IPS-18a (cell line): ENCODE data around the gene SEBOX.

ENCODE experiments used
- H3K27ac ChIP-seq: one replicate; pipeline ENCODE4 v1.5.1; 2013; ENCODE audit warnings: low read length
- H3K27me3 ChIP-seq: one replicate; pipeline ENCODE4 v1.6.1; 2013; ENCODE audit warnings: mild to moderate bottlenecking, low read length; ENCODE audit not compliant: control insufficient read depth, insufficient read depth
- H3K36me3 ChIP-seq: one replicate; pipeline ENCODE4 v1.6.1; 2013; ENCODE audit warnings: low read depth, low read length; ENCODE audit not compliant: control insufficient read depth
- H3K4me1 ChIP-seq: one replicate; pipeline ENCODE4 v1.6.1; 2013; ENCODE audit warnings: low read depth, low read length; ENCODE audit not compliant: control insufficient read depth
- H3K4me3 ChIP-seq: one replicate; pipeline ENCODE4 v1.5.1; 2013; ENCODE audit warnings: low read length
- H3K9ac ChIP-seq: one replicate; pipeline ENCODE4 v1.6.1; 2013; ENCODE audit warnings: mild to moderate bottlenecking, low read length, moderate library complexity
- H3K9me3 ChIP-seq: one replicate; pipeline ENCODE4 v1.6.1; 2013; ENCODE audit warnings: low read depth, low read length; ENCODE audit not compliant: control insufficient read depth

SEBOX gene, protein sequence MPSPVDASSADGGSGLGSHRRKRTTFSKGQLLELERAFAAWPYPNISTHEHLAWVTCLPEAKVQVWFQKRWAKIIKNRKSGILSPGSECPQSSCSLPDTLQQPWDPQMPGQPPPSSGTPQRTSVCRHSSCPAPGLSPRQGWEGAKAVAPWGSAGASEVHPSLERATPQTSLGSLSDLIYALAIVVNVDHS

DNA sequence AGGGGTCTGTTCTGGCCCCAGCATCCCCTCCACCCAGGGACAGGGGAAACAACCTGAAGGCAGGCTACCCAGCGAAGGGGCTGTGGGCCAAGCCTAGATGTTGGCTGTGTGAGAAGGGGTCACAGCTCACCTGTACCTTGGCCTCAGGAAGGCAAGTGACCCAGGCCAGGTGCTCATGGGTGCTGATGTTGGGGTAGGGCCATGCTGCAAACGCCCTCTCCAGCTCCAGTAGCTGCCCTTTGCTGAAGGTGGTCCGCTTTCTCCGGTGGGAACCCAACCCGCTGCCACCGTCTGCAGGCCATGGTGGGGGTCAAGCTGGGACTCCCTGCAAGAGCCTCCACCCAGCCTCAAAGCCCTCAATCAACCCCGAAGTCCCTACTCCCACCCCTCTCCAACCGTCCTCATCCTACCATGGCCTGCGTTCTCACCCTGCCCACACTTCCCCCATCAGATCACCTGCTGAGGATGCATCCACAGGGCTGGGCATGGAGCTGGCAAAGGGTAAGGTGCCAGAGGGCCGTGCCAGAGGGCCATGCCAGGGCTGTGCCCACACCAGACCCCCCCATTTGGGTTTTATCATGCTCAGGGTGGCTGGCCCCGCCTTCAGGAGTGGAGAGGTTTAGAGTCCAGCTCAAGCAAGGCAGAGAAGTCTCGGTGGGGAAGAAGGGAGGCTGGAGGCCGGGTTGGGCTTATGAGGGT, at the start of gene SEBOX:
Gene SEBOX, minus strand, starts transcription at position 535 of the 699 bp plus-strand sequence. Its CDS starts 48 bp downstream, at position 487.
- Histone ChIP-seq H3K9me3 (no peaks in the 10 kb centered on the region), H3K36me3 (peaks cover 35% of the 10 kb centered on the region), H3K27me3 (no peaks in the 10 kb centered on the region), H3K4me1 (no peaks in the 10 kb centered on the region), H3K27ac (no peak within 1 kb of the TSS), H3K9ac (no peak within 1 kb of the TSS), H3K4me3 (no peak within 1 kb of the TSS)

DNA sequence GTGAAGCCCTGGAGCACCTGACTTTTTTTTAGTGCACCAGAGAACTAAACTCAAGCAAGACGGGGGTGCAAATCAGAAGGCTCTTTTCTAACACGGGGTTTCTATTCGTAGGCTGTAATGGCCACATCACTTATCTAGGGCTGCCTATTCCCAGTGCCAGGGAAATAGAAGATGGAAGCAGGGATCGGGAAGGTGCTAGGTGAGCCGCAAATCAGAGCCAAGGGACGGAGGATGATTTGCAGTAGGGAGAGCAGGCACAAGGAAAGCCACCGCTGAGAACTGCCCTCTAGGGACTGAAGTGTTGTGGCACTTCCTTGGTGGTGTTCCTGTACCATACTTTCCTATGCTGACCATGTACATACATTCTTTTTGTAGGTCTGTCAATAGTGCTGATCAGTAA, 48.8 kb upstream of the SEBOX start:
- Histone ChIP-seq H3K27ac (no peak overlapping the region), H3K4me1 (peaks cover 13% of the 10 kb centered on the region), H3K27me3 (peaks cover 22% of the 10 kb centered on the region), H3K9ac (no peak overlapping the region), H3K36me3 (no peaks in the 10 kb centered on the region), H3K9me3 (no peaks in the 10 kb centered on the region), H3K4me3 (no peak overlapping the region)

DNA sequence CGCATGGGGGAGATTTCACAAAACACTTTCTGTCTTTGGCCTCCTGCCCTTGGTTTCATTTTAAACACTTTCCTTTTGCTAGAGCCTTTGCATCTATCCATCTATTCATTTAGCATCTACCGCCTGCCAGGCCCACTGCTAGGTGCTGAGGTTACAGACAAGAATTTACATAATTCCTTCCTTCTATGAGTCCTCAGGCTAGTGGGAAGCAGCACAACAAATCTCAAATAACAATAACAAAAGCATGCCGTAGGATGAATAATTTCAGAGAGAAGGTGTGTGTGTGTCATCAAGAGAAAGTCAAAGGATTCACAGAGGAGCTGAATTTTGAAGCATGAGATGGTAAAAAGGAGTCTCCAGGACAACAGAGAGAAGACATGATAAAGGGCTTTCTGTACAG, 47.1 kb upstream of the SEBOX start:
- H3K27me3 ChIP-seq, result peaks cover 17% of the 10 kb centered on the region
- no peak overlapping the region for H3K9ac ChIP-seq
- peaks cover 30% of the 10 kb centered on the region for H3K4me1 ChIP-seq
- no peaks in the 10 kb centered on the region for H3K9me3 ChIP-seq
- no peak overlapping the region for H3K27ac ChIP-seq
- no peak overlapping the region for H3K4me3 ChIP-seq
- H3K36me3 ChIP-seq, result no peaks in the 10 kb centered on the region

DNA sequence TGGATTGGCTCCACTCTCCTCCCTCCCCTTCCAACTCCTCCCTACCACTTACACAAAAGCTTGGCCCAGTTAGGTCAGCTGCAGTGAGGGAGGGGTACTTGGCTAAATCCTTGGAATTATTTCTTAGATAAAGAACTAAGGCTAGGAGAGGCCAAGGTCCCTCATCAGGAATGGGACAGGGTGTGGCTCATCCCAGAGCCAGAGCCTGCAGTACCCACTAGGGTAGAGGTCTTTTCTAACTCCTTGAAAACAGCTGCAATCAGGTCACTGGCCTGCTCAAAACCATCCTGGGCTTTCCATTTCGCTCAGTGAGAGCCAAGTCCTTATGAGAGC, 42.9 kb upstream of the SEBOX start:
- Histone ChIP-seq H3K27me3 (peaks cover 22% of the 10 kb centered on the region), H3K9ac (no peak overlapping the region), H3K4me1 (peaks cover 58% of the 10 kb centered on the region), H3K36me3 (no peaks in the 10 kb centered on the region), H3K27ac (no peak overlapping the region), H3K9me3 (no peaks in the 10 kb centered on the region), H3K4me3 (no peak overlapping the region)

DNA sequence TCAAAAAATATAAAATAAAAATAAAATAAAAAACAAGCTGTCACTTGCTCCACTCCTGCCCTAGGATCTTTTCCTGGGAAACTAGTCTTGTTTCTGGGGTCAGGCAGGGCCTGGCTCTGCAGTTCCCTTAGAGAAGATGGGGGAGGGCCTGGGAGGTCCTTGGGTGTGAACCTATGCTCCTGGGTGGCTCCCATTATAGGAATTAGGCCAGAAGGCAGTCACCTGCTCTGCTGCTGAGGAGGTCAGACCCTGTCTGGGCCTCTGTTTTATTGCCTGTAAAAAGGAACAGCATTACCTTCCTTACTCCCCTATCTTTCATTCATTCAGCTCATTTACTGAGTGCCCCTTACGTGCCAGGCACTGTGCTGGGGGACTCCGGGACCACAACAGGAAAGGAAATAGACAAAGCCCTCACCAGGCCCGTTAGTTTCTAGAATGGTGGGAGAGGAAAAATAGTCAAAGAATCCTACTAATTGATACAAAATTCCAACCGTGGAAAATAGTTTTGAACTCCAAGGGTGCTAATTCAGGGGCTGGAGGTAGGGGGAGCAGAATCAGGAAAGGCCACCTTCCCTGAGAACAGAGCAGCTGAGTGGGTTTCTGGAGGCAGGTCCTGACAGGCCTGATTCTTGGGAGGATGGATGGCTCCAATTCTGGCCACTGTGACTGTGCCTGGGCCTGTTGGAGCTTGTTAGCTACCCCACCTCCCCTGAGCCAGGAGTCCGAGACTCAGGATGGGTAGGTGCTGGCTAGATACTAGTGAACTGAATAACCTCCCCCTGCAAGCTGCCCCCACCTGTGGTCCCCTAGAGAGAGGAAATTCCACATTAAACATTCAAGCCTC, 42.4 kb upstream of the SEBOX start:
- Histone ChIP-seq H3K27me3 (peaks cover 24% of the 10 kb centered on the region), H3K4me1 (peaks cover 62% of the 10 kb centered on the region), H3K27ac (no peak overlapping the region), H3K36me3 (no peaks in the 10 kb centered on the region), H3K9me3 (no peaks in the 10 kb centered on the region), H3K9ac (no peak overlapping the region), H3K4me3 (no peak overlapping the region)

DNA sequence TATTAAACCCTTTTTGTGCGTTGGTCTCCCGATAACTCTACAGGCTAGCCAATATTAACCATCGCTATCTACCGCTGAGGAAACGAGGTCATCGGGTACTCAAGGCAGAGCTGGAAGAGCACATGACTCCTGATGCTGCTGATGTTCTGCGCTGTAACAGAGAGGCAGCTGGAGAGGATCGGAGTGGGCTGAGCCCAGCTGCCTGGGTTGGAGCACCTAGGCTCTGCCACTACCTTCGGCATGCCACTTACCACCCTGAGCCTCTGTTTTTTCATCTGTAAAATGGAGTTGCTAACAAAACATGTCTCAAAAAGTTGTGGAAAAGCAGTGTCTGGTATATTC, 41.4 kb upstream of the SEBOX start:
- Histone ChIP-seq H3K9ac (peak overlapping the region; percentile 56), H3K27me3 (peaks cover 25% of the 10 kb centered on the region), H3K4me3 (peak overlapping the region; percentile 67), H3K9me3 (no peaks in the 10 kb centered on the region), H3K4me1 (peaks cover 61% of the 10 kb centered on the region), H3K36me3 (no peaks in the 10 kb centered on the region), H3K27ac (no peak overlapping the region)

DNA sequence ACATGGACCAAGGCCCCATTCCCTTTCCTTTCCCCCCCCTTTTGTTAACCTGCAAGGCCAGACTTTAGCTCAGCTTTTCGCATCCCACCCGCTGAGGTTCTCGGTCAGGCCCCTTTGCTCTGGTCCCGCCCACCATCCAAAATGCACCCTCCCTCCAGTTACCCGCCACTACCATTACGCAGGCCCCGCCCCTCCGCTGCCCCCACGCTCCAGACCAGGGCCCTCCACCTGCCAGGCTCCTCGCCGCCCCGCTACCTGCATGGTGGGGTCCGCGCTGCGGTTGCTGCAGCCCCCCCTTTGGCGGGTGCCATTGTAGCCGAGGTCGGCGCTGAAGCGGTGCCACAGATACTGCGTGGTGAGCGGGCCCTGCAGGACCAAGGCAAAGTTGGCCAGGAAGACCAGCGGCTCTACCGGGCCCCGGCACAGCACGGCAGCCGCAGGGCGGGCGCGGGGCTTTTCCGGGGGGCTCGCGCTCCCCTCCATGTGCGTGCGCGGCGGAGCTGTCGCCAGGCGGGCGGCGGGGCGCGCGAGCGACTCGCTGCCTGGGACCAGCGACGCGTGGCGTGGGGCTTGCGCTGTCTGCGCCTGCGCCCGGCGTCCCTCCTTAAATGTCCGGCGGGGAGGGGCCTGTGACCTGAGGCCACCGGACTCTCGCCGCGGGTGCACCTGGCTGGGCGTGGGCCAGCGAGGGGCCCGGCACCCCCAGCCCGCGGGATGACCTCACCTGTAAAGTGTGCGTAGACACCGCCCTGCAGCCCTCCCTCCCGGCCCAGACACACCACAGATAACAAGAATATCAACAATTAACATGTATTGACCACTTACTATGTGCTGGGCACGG, 40.9 kb upstream of the SEBOX start, which contains the start of gene SLC46A1:
Gene SLC46A1, minus strand, starts transcription at position 581 of the 841 bp plus-strand sequence. Its CDS starts 98 bp downstream, at position 483.
- Histone ChIP-seq H3K27ac (no peak within 1 kb of the TSS), H3K4me3 (peak within 1 kb of the TSS; percentile 67), H3K9ac (peak within 1 kb of the TSS; percentile 56), H3K27me3 (peaks cover 31% of the 10 kb centered on the region), H3K36me3 (no peaks in the 10 kb centered on the region), H3K4me1 (peaks cover 60% of the 10 kb centered on the region), H3K9me3 (no peaks in the 10 kb centered on the region)

DNA sequence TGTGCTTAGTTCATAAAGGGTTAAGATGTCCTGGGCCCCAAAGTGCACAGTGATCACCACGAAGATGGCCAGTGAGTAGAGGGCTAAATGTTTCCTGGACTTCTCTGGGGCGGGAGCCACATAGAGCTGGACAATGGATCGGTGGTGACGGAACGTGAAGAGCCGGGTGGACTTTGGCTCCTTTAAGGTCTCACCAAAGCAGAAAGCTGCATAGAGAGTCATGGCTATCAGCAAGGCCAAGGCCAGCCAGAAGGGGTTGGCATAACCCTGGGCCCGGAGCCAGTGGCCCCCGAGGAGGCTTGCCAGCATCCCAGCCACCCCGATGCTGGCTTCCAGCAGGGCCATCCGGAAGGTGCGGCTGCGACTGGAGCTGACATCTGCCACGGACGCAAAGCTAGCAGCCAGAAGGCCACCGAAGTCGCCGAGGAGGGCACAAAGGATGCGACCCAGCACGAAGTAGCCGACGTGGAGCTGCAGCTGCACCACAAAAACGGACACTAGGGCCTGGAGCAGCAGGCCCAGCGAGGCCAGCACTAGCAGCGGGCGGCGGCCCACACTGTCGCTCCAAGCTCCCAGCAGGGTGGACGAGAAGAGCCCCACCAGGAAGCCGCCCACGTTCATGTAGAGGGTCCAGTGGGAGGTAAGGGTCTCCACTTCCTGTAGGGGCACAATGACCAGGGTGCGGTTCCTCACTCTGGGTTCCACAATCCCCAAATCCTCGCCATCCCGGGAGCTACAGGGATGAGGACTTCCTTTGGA, 40.0 kb upstream of the SEBOX start:
- H3K4me3 ChIP-seq, result peak overlapping the region; percentile 67
- H3K4me1 ChIP-seq, result peaks cover 60% of the 10 kb centered on the region
- H3K27ac ChIP-seq, result no peak overlapping the region
- no peaks in the 10 kb centered on the region for H3K36me3 ChIP-seq
- no peaks in the 10 kb centered on the region for H3K9me3 ChIP-seq
- peaks cover 32% of the 10 kb centered on the region for H3K27me3 ChIP-seq
- no peak overlapping the region for H3K9ac ChIP-seq

DNA sequence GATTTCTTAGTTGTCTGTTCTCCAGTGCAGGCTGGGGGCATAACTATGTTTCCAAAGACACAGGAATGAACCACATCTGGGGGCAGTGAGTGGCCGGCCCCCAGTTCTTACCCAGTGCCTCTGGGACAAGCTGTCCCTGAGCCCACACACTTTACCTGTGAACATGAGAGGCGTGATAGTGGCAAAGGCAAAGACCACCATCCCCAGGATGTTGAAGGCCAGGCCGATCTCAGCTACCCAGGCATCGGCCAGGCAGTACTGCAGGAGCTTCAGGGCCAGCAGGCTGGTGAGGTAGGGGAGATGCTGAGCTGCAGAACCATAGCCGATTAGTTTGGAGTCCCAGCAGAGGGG, 39.4 kb upstream of the SEBOX start:
- Histone ChIP-seq H3K9ac (no peak overlapping the region), H3K27me3 (peaks cover 32% of the 10 kb centered on the region), H3K4me3 (no peak overlapping the region), H3K9me3 (no peaks in the 10 kb centered on the region), H3K4me1 (peaks cover 60% of the 10 kb centered on the region), H3K36me3 (no peaks in the 10 kb centered on the region), H3K27ac (no peak overlapping the region)

DNA sequence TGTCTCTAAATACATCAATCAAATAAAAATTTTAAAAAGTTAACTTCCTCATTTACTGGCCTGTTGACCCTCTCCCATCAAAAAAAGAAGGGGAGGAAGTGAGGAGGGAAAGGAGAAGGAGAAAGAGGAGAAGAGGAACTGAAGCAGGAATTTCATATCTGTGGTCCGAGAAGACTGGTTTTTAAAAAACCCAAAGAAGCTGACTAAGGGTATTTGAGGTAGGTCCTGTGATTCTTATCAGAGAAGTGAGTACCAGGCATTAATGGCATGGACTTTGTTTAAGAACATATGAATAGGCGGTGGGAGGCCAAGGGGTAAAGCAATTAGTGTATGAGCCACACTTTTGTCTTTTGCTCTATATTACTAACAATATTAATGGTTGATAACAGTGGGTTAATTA, 39.0 kb upstream of the SEBOX start:
- Histone ChIP-seq H3K9ac (no peak overlapping the region), H3K4me3 (no peak overlapping the region), H3K36me3 (no peaks in the 10 kb centered on the region), H3K4me1 (peaks cover 60% of the 10 kb centered on the region), H3K27me3 (peaks cover 32% of the 10 kb centered on the region), H3K9me3 (no peaks in the 10 kb centered on the region), H3K27ac (no peak overlapping the region)
